Measurements from ENCODE around the gene CNPY3.
A peak's percentile ranks its signal among the peaks of the same experiment; 100 is the strongest.
"Not testable (repeated sequence)": the region's sequence is repeated elsewhere in the genome, so short reads cannot be mapped to it uniquely, and the experiment has no call there.

Gene CNPY3

DNA sequence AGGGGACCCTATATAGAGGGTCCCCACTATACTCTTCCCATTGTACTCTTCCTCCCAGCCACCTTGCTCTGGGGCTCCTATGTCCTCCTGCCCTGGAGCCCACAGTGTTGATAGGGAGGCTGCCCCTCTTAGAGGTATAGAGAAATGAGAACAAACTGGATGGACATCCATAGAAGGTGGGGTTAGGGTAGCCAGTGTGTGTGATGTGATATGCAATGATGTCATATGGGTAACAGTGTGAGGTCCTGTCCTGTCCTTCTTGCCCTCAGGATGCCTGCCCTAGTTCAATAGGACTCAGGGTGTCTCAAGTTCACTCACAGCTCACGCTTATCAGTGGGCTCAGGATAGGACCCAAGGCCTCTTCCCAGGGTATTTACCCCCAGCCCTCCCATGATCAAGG is 13.0 kb upstream of the CNPY3 start:
- DNase-seq: no peak

DNA sequence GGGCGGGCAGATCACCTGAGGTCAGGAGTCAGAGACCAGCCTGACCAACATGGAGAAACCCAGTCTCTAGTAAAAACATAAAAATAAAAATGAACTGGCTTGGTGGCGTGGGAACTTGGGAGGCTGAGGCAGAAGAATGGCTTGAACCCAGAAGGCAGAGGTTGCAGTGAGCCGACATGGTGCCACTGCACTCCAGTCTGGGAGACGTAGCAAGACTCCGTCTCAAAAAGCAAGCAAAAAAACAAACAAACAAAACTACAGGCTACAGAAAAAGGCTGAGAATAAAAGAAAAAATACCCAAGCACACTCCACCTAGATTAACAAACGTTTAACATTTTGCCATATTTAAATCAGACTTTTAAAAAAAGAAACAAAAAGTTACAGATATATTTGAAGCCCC is 7.5 kb upstream of the CNPY3 start:
- DNase-seq: no peak

DNA sequence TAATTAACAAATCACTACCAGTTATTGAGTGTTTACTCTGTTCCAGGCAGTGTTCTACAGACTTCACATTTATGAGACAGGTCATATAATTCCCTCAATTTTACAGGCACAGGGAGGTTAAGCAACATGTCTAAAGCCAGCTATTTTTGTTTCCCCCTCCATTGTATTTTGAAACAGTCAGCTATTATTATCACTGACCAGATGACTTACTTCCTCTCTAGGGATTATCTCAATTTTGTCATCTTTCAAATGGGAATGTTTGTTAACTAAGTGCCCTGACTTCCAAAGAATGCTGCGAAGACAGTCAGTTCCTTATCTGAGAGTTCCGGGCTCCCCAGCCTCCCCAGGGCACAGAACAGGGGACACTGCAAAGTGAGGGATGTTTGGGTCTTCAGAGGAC is 5.6 kb upstream of the CNPY3 start:
- DNase-seq: peak; percentile 29

DNA sequence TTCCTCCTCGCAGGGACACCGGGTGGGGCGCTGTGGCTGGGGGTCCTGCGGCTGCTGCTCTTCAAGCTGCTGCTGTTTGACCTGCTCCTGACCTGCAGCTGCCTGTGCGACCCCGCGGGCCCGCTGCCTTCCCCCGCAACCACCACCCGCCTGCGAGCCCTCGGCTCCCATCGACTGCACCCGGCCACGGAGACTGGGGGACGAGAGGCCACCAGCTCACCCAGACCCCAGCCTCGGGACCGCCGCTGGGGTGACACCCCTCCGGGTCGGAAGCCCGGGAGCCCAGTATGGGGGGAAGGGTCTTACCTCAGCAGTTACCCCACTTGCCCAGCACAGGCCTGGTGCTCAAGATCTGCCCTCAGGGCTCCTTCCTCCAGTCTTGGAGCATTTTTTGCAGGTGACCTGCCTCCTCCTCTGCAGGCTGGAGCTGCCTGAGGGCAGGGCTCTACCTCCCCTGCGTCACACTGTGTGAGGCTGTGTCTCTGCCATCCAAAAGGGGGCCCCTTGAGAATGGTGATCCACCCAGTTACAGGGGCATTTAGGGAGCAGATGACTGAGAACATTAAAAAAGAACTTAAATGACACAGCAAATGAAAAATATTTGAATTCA is 3.9 kb upstream of the CNPY3 start:
- no peak for DNase-seq

DNA sequence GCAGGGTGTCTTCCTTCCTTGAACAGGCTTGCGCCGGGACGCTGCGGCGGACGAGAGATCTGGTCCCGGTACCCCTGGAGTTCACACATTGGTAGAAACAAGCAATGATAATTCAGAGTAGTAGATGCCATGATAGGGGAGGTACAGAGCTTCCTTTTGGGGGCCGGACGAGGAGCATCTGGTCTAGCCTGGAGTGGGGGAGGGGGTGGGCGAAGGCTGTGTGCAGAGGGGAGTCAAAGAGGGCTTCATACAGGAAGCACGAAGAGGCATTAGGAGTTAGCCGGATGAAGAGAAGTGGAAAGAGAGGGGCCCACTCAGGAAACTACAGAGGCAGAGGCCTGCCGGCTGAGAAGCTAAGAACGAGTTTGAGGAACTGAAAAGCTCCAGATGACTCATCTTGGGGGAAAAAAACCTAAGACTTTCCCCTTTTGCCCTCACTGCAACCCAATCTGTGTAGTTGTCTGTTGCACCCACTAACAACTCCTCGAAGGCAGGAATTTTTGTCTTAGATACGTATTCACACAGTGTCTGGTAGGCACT is 611 bp downstream of the CNPY3 start:
- DNase-seq: peak; percentile 87

DNA sequence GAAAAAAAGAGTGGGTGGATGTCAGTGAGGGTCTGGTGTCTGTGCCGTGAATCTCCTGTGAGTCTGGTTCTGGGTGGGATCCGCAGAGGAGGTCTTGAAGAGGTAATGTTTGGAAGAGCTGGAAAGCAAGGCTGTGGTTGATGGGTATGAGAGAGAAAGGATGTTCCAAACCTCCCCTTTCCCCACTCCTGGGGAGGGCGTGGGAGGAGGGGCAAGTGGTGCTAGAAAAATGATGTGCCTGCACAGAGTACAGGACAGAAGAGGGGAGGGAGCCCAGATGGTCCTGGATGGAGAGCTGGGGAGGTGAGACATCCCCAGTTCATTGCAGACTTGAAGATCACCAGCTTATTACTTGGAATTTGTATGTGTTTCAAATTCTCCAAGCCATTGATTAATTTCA is 3.1 kb downstream of the CNPY3 start:
- DNase-seq: no peak

DNA sequence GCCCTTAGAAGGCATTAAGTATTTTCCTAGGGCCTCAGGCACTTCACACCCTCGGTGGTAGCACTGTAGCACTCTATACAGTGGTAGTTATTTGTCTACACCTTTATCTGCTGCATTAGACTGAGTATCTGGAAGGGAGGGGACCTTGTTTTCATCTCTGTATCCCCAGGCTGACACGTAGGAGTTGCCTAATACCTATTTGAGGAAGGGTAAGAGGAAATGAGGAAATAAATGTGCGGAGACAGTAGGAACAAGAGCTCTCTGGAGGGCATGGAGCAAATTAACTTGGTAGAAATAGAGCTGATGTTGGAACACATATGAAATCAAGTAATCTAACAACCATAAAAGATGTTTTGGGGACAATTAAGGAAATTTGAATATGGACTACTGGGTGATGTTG is 3.9 kb downstream of the CNPY3 start:
- peak; percentile 11 for DNase-seq

DNA sequence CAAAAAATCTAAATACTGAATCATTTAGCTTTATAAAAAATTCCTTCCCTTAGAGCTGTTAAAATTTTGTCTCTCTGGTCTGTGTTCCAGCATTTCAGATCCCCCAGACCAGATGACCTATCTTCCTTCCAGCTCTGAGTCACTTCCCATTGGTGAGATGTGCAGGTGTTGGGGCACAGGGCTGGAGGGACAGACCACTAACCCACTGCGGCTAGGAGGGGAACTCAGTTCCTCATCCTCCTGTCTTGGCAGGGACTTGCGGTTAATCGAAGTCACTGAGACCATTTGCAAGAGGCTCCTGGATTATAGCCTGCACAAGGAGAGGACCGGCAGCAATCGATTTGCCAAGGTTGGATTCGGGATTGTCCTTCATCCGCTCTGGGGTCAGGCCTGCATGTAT is 6.0 kb downstream of the CNPY3 start:
- DNase-seq: no peak

DNA sequence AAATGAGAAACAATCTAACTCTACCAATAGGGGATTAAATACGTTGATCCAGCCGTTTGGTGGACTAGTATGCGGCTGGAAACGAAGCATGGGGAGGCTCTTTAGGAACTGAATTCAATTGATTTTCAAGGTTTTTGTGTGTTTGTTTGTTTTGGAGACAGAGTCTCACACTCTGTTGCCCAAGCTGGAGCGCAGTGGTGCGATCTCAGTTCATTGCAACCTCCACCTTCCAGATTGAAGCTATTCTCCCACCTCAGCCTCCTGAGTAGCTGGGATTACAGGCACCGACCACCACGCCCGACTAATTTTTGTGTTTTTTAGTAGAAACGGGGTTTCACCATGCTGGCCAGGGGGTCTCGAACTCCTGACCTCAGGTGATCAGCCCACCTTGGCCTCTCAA is 7.1 kb downstream of the CNPY3 start:
- DNase-seq: no peak

DNA sequence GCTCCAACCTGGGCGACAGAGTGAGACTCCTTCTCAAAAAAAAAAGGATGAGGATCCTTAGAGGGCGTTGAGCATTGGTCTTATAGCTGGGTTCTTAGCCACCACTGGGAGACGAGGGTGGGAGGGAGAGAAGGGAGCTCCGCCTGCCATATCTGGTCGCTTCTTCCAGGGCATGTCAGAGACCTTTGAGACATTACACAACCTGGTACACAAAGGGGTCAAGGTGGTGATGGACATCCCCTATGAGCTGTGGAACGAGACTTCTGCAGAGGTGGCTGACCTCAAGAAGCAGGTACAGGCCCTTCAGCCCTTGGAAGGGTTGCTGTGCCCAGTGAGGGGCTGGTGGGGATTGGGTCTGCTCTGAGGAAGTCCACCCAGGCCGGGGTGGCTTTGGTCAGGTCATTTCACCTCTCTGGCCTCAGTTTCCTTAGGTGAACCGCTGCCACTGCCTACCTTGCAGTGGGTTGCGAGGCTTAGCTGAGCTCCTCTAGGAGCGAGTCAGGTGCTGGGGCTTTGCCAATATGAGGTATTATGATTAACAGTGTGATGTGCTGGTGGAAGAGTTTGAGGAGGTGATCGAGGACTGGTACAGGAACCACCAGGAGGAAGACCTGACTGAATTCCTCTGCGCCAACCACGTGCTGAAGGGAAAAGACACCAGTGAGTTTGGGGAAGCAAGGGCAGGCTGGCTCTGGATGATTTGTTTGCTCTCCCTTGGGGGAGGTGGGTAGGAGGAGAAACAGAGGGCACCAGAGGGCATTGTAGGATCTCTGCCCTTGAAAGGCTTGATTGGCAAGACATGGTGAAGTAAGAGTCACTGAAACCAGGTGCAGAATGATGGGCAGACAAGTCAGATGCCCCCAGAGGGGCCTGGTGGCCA is 8.5 kb downstream of the CNPY3 start:
- DNase-seq: no peak

DNA sequence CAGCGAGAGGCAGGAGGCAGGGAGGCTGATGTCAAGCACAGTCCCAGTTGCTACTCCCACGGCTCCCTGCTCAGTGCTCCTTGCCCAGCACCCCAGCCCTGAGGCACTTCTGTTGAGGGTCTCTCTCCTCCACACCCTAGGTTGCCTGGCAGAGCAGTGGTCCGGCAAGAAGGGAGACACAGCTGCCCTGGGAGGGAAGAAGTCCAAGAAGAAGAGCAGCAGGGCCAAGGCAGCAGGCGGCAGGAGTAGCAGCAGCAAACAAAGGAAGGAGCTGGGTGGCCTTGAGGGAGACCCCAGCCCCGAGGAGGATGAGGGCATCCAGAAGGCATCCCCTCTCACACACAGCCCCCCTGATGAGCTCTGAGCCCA is 9.1 kb downstream of the CNPY3 start:
- no peak for DNase-seq

DNA sequence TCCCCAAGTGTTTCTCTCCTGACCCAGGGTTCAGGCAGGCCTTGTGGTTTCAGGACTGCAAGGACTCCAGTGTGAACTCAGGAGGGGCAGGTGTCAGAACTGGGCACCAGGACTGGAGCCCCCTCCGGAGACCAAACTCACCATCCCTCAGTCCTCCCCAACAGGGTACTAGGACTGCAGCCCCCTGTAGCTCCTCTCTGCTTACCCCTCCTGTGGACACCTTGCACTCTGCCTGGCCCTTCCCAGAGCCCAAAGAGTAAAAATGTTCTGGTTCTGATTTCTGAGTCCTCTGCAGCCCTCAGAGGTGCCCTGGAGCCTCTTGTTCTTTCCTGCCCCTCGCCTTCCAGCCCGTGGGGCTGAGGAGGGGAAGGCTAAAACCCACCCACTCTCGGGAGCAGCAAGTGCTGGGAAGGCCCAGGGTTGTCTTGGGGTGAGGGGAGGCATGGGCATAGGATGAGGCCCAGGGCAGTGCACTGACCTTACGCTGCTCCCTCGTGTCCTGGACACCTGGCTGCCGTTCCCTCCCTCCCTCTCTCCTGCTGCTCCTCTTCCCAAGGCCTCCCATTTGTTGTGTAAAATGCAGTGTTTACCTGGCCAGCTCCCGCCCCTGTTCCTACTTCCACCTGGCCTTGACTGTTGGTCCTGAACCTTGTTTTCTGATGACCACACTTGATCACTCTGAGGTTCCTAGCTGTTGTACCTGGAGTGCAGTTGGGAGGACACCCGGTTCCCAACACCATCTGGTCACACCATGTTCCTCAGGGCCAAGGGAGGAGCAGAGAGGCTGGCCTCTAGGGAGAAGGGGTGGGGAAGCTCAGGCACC is 9.9 kb downstream of the CNPY3 start:
- no peak for DNase-seq

DNA sequence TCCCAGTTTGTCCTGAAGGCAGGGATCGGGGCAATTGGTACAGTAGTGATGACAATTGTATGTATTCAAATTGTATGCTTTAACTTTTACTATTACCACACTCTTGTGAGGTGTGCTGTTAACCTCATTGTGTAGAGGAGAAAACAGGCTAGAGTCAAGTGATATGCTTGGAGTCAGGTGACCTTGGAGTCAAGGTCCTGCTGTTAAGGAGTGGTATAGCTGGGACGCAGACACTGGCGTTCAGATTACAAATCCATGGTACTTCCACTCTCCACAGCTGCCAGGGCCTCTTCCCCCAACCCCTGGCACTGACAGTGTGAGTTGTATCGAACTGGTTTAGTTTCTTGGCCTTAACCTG is 10.5 kb downstream of the CNPY3 start:
- no peak for DNase-seq

DNA sequence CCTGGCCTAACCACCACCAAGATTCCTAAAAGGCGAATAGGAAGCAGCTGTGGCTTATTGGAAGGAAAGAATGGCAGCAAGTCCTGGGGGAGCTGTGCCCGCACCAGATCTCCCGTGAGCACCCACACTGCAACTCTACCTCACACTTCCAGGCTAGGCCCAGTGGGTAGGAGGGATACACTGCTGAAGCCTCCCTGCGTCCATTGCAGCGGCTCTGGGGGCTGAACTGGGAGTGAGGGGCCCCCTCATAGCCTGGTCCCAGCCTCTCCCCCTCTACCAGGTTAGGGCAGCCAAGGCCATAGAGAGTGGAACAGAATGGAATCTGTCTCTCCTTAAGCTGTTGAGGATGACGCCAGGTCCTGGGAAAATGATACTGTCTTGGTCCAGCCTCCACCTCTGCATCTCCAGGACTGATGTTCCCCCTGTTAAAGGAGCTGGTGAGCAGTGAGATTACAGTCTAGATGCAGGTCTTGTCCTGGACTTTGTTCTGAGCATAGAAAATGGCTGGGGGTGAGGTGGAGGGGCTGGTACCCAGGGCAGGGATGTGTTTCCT is 11.3 kb downstream of the CNPY3 start:
- DNase-seq: no peak

DNA sequence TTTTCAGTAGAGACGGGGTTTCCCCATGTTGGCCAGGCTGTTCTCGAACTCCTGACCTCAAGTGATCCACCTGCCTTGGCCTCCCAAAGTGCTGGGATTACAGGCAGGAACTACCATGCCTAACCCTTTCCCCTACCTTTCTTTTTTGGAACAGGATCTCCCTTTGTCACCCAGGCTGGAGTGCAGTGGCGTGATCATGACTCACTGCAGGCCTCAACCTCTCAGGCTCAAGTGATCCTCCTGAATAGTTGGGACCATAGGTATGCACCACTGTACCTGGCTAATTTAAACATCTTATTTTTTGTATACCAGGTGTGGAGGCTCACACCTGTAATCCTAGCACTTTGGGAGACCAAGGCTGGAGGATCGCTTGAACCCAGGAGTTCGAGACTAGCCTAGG is 12.1 kb downstream of the CNPY3 start:
- not testable (repeated sequence) for DNase-seq

DNA sequence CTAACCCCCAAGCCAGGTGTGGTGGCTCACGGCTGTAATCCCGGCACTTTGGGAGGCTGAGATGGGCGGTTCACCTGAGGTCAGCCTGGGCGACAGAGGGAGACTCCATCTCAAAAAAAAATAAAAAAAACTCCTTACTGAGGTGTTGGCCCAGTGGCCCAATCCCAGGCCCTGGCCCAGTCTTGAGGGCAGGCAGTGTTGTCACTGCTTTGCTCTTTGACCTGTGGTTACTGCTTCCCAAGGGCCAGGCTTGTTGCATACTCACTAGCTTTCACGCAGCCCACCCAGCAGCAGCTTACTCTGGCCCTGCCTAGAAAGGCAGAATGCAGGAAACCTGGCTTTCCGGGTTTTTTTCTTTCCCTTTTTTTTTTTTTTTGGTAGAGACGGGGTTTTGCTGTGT is 13.2 kb downstream of the CNPY3 start:
- DNase-seq: no peak

DNA sequence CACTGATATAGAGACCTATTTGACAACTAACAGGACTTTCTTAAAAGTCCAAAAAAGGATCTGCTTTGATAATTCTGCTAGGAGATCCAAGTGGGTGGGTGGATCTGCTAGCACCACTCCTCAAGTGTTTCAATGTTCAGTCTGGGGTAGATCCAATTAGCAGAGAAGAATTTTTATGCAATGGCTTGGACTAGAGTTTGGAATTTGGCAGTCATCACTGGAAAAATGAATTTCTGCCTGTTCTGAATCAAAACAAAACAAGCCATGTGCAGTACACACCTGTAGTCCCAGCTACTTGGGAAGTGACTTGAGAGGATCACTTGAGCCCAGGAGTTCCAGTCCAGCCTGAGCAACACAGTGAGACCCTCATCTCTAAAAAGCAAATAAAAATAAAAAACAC is 18.7 kb downstream of the CNPY3 start:
- no peak for DNase-seq

DNA sequence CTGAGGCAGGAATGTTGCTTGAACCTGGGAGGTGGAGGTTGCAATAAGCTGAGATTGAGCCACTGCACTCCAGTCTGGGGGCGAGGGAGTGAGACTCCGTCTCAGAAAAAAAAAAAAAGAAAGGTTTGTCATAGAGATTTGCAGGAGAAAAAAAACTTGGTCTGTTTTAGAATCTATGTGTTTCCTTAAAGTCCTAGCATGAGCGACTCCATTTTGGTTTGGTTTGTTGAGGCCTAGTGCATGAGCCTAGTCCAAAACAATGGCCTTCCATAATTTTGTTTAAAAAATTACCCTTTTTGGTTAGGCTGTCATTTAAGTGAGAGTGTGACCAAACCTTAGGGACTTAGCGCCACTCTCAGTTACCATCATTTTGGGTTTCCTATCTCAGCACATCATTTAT is 23.1 kb downstream of the CNPY3 start:
- DNase-seq: no peak

DNA sequence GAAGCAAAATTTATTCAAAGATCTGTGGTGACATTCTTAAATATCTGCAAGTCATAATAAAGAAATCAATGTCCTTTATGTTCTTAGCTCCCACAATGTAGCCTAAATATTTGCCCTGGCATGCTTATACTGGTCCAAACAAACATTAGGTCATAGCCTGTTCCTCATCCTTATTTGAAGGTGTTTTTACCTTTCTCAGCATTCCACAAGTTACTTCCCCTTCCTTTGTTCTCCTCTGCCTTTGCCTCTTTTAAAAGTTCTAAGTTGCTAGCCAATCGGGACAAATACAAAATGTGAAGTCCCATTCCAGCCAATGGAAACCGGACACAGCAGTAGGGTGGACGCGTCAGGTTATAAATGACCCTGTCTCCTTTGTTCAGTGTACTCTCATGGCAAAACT is 25.1 kb downstream of the CNPY3 start:
- DNase-seq: not testable (repeated sequence)

DNA sequence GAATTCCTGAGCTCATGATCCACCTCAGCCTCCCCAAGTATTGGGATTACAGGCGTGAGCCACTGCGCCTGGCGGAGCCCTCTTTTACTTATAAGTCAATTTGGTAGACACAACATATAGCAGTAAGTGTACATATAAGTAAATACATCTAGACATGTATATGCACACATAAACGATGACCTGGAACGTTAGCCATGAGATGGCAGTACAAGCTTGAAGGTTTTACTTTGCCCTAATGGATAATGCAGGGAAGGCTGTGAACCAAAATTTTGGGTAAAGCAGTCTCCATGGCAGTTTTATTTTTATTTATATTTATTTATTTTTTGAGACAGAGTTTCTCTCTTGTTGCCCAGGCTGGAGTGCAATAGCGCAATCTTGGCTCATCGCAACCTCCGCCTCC is 28.8 kb downstream of the CNPY3 start:
- no peak for DNase-seq

DNA sequence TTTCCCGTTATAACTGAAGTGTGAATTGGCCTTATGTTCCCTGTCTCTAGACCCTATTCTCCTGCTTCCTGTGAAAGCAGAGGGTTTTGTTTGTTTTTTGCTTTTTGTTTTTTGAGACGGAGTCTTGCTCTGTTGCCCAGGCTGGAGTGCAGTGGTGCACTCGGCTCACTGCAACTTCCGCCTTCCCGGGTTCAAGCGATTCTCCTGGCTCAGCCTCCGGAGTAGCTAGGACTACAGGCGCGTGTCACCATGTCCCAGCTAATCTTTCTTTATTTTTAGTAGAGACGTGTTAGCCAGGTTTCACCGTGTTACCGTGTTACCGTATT is 30.6 kb downstream of the CNPY3 start:
- no peak for DNase-seq

DNA sequence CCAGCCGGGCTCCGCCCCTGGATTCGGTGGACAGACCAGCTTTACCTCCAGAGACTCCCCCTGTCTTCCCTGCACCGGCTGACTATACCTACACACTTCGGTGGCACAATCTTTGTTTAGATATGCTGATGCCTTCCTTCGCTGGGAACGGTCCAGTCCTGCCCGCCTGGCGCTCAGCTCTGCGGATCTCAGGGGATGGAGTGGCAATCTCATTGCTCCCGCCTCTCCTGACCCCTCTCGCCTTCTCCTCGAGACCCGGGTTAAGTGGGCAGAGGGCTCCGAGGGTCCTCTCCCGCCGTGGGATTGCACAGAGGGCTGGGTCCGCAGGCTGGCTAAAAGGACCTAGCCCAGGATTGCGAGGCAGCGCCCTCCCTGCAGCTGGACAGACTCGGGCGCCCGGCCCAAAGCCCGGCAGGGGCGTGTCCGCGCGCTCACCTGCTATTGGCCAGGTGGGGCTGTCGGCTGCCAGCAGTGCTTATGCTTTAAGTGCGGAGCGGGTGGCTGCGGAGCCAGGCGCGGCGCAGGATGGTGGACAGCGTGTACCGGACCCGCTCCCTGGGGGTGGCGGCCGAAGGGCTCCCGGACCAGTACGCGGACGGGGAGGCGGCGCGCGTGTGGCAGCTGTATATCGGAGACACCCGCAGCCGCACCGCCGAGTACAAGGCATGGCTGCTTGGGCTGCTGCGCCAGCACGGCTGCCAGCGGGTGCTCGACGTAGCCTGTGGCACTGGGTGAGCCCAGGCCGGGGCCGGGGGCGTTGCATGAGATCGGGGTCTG is 31.2 kb downstream of the CNPY3 start, which contains the start of gene GNMT:
Gene GNMT, plus strand, starts transcription at position 512 of the 777 bp plus-strand sequence. Its CDS starts 14 bp downstream, at position 526.
- DNase-seq: peak; percentile 89

Measured in NCI-H69 (cell line).